GM19328 (cell line): Measurements from ENCODE around the gene TIE1.

ENCODE experiments used
- ATAC-seq: cut with Tn5 transposase; IDR thresholded peaks from one replicate; pipeline ENCODE4 v1.9.1; 2021; ENCODE audit warnings: mild to moderate bottlenecking, moderate library complexity; ENCODE audit not compliant: unreplicated experiment

Gene TIE1

DNA sequence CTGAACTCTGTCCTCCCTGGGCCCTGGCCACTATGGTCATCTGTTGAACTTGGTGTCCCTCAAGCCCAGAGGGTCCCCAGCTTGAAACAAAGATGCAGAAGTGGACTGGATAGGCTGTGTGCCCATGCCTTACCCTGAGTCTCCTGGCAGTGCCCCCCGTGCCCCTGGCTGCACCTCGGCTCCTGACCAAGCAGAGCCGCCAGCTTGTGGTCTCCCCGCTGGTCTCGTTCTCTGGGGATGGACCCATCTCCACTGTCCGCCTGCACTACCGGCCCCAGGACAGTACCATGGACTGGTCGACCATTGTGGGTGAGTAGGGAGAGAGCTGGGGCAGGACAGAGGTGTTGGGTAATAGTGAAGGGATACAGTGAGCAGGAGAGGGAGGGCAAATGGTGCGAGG lies 10.7 kb downstream of the TIE1 start:
- no peak for ATAC-seq

DNA sequence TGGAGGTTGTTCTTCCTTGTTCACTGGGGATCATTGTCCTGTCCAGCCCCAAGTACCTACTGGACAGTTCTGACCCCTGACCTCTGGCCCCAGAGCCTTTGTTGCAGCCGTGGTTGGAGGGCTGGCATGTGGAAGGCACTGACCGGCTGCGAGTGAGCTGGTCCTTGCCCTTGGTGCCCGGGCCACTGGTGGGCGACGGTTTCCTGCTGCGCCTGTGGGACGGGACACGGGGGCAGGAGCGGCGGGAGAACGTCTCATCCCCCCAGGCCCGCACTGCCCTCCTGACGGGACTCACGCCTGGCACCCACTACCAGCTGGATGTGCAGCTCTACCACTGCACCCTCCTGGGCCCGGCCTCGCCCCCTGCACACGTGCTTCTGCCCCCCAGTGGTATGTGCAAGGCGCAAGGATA lies 11.4 kb downstream of the TIE1 start:
- no peak for ATAC-seq

GRCh38 chr1:43312663-43313515 lies 12.1 kb downstream of the TIE1 start:
- ATAC-seq, result no peak

GRCh38 chr1:43313771-43314170 lies 13.0 kb downstream of the TIE1 start:
- ATAC-seq, result no peak

DNA sequence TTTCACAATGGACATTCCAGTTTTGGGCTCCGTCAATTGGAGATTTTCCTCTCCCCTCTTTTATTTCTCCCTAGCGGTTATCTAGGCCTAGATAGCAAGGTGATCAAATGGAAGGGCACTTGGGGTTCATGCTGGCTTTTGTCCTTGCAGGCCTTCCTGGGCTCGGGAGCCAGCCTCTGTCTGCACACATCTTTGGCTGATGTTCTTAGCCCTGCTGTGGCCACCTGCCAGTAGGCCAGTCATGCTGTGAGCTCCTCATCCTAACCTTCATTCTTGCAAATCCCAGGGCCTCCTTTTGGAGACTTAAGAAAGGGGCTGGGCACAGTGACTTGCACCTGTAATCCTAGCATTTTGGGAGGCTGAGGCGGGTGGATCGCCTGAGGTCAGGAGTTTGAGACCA lies 13.5 kb downstream of the TIE1 start:
- ATAC-seq, result no peak

DNA sequence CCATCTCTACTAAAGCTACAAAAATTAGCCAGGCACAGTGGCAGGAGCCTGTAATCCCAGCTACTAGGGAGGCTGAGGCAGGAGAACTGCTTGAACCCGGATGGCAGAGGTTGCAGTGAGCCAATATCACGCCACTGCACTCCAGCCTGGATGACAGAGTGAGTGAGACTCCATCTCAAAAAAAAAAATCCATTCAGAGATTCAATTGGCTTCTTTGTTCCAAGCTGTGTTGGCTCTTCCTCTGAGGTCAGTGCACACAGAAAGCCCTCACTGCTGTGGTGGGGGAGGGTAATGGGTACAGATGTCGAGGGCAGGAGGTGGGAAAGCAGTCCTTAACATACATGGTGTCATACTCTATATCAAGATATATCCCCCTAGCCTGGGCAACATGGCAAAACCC lies 14.7 kb downstream of the TIE1 start:
- ATAC-seq, result no peak

DNA sequence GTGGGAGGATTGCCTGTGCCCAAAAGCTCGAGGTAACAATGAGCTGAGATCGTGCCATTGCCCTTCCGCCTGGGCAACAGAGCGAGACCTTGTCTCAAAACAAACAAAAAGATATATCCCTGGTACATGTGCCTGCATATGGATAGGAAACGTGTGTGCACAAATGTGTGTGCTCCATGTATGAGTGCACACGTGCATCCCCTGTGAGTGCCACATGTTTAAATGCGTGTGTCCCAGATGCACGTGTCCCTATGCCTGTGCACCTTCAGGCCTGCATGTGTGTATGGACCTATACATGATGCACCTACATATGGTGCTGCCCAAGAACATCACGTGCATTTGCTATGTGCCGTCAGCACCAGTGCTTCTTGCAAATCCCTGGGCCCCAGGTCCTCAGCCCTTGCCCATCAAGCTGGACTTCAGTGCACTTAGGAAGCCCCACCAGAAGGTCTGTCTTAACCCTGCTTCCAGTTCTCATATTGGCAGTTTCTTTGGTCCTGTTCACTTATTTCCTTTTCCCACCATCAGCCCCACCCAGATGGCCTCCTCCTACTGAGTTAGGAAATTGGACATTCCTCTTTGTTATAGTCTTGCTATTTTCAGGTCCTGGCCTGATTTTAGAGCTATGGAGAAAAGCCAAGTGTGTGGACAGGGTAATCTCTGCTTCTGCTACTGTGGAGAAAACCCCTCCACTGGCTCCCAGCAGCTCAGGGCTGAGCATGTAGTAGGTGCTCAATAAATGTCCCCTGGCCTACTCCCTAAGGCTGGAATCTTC lies 15.4 kb downstream of the TIE1 start:
- no peak for ATAC-seq

GRCh38 chr1:43316738-43317520 lies 16.1 kb downstream of the TIE1 start:
- ATAC-seq, result no peak

- no peak for ATAC-seq
Observed at GRCh38 chr1:43317817-43318471, 17.2 kb downstream of the TIE1 start.

DNA sequence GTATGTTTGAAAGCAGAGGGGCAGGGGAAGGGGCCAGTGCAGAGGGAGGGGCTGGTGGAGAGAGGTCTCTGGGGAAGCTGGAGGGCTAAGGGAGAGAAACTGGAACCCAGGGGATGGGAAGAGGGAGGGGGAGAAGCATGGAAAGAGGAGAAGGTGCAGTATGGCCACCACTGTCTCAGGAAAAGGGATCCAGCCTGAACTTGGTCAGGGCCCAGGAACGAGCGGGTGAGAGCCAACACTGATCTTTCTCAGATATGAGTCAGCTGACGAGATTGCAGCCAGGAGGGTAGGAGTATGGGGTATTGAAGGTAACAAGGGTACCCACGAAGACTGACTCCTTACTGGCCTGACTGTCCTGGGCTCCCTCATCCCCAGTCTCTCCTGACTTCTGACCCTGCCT lies 18.0 kb downstream of the TIE1 start:
- no peak for ATAC-seq

DNA sequence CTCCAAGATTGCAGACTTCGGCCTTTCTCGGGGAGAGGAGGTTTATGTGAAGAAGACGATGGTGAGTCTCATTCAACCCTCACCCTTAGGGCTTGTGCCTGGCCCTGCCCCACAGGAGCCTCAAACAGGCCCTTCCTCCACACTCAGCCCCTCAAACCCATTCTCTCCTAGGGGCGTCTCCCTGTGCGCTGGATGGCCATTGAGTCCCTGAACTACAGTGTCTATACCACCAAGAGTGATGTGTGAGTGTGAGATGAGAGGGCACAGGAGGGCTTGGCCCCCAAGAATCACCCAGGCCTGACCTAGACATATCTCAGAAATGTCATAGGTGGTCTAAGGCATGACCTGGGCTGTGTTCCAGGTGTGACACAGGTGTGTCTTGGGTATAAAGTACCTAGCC lies 18.5 kb downstream of the TIE1 start:
- ATAC-seq, result no peak

GRCh38 chr1:43319766-43320165 lies 19.0 kb downstream of the TIE1 start:
- no peak for ATAC-seq

DNA sequence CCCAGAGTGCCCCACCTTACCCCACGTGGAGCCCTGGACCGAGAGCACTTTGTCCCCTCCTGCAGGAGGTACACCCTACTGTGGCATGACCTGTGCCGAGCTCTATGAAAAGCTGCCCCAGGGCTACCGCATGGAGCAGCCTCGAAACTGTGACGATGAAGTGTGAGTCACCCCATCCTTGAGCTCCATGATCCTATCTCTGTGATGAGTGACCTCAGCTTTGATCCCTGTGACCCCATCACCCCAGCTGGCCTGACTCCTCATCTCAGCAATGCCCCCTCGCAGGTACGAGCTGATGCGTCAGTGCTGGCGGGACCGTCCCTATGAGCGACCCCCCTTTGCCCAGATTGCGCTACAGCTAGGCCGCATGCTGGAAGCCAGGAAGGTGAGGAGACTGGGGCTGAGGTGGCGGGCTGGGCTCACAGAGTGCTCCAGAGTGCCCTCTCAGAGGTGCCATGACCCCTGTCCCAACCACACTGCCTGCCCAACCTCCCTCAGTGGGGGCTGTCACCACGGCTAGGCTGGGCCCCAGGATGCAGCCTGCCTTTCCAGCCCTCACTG lies 20.6 kb downstream of the TIE1 start:
- ATAC-seq, result no peak

DNA sequence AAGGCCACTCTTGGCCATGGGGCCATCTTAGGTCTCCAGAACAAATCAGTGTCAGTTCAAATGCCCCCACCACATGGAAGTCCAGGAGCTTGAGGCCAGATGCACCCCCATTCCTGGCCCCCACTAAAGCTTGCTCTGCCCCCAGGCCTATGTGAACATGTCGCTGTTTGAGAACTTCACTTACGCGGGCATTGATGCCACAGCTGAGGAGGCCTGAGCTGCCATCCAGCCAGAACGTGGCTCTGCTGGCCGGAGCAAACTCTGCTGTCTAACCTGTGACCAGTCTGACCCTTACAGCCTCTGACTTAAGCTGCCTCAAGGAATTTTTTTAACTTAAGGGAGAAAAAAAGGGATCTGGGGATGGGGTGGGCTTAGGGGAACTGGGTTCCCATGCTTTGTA lies 21.7 kb downstream of the TIE1 start:
- no peak for ATAC-seq

- no peak for ATAC-seq
Observed at GRCh38 chr1:43324810-43325209, 24.0 kb downstream of the TIE1 start.

DNA sequence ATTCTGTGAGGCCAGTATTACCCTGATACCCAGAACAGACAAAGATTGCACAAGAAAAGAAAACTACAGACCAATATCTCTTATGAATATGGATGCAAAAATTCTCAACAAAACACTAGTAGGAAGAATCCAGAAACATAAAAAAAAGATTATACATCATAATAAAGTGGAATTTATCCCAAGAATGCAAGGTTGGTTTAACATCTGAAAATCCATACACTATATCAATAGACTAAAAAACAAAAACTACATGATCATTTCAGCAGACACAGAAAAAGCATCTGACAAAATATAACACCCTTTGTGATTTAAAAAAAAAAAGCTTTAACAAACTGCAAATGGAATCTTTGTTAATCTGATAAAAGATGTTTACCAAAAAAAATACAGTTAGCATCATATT lies 24.6 kb downstream of the TIE1 start:
- no peak for ATAC-seq

GRCh38 chr1:43327549-43328292 lies 26.9 kb downstream of the TIE1 start:
- no peak for ATAC-seq

DNA sequence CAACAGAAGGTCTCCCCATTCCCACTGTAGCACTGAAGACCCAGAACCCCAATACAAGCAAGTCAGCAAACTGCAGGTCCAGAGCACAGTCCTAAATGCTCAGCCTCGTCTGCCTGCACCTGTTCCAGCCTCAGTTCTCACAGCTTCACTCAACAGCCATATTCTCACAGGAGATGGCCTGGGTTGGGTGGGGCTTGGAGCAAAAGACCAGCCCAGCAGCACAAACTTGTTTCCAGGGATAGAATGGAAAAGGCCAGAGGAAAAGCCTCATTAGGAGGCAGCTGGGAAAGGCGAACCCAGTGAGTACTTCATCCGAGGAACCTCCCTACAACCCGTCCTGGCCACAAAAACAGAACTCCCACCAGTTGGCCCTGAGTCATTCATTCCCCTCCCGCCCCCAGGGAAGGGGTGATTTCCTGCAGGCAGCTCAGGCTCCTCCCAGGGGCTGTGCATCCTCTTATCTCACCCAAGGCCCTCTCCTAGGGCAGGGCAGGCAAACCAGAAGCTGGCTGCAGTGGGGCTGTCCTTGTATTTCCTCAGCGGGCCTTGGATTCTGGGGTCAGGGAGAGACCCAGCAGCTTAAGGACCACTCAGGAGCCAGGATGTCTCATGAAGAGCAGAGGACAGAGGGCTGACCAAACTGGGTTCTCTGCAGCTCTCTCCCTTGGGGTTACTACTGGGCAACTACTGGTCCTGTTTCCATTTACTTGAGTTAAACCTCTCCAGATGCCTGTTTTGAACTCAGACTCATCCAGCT lies 29.4 kb downstream of the TIE1 start:
- ATAC-seq, result no peak

GRCh38 chr1:43331688-43332087 lies 30.9 kb downstream of the TIE1 start:
- no peak for ATAC-seq
